GM12891 (cell line): ENCODE measurements around the gene PCCB.

ENCODE experiments used
- POLR2A ChIP-seq: IDR thresholded peaks from 2 replicates; pipeline ENCODE4 v1.6.1; 2011; ENCODE audit warnings: low read depth, low read length, control low read depth
- POLR2AphosphoS5 ChIP-seq: IDR thresholded peaks from 2 replicates; pipeline ENCODE4 v1.6.1; 2011; ENCODE audit warnings: low read depth, low read length, control low read depth
- SPI1 ChIP-seq: IDR thresholded peaks from 2 replicates; pipeline ENCODE4 v1.6.1; 2011; ENCODE audit warnings: low read depth, low read length, control low read depth
- TAF1 ChIP-seq: IDR thresholded peaks from 2 replicates; pipeline ENCODE4 v1.6.1; 2011; ENCODE audit warnings: low read depth, low read length, control low read depth

DNA sequence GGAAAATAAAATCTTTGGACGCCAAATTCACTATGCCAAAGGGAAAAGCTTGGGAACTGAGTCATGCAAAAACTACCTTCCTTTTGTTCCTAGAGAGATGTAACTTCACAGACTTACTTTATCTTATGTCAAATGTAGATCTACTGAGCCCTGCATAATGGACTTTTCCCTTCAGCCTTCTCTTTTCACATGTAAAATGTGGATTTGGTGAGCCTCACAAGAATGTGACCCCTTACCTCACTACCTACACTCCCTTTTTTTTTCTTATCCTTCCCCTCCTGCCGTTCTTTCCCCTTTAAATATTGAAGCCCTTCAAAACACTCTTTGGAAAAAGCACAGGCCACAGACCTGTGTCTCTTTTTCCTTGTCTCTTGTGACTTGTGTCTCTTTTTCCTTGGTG lies 14.0 kb upstream of the PCCB start:
- TF ChIP-seq TAF1: no peak
- no peak for TF ChIP-seq POLR2A
- no peak for TF ChIP-seq POLR2AphosphoS5
- TF ChIP-seq SPI1: no peak
